Loucy (cell line): Measurements from ENCODE around the gene POLR2L.

ENCODE experiments used
- H2AFZ ChIP-seq: fragments of 200-600 bp; sonication (generic); 2 replicates; pipeline ENCODE4 v1.6.0; 2016; ENCODE audit warnings: antibody characterized with exemption, mild to moderate bottlenecking, low read length, moderate library complexity
- H3F3A ChIP-seq: fragments of 200-600 bp; 2 replicates; pipeline ENCODE4 v1.6.0; 2016; ENCODE audit warnings: antibody characterized with exemption, low read depth, mild to moderate bottlenecking
- H3K27me3 ChIP-seq: fragments of 200-600 bp; sonication (generic); 2 replicates; pipeline ENCODE4 v1.6.1; 2014; ENCODE audit warnings: low read length, mild to moderate bottlenecking; ENCODE audit not compliant: insufficient read depth, poor library complexity, severe bottlenecking
- H3K36me3 ChIP-seq: fragments of 200-600 bp; sonication (generic); 2 replicates; pipeline ENCODE4 v1.6.1; 2016; ENCODE audit warnings: low read length; ENCODE audit not compliant: insufficient read depth
- H3K4me1 ChIP-seq: fragments of 200-600 bp; sonication (generic); 2 replicates; pipeline ENCODE4 v1.5.1; 2014; ENCODE audit warnings: low read length, mild to moderate bottlenecking; ENCODE audit not compliant: insufficient read depth, poor library complexity, severe bottlenecking
- H3K4me2 ChIP-seq: fragments of 200-600 bp; sonication (generic); 2 replicates; pipeline ENCODE4 v1.6.0; 2014; ENCODE audit warnings: antibody characterized with exemption, low read length, low read depth, mild to moderate bottlenecking; ENCODE audit not compliant: poor library complexity, severe bottlenecking
- H3K4me3 ChIP-seq: fragments of 200-600 bp; sonication (generic); 2 replicates; pipeline ENCODE4 v1.5.1; 2014; ENCODE audit warnings: low read length, mild to moderate bottlenecking, mixed read lengths; ENCODE audit not compliant: poor library complexity, severe bottlenecking
- H3K79me2 ChIP-seq: fragments of 200-600 bp; sonication (generic); 2 replicates; pipeline ENCODE4 v1.6.1; 2014; ENCODE audit warnings: low read length; ENCODE audit not compliant: insufficient read depth
- H3K9ac ChIP-seq: fragments of 200-600 bp; sonication (generic); 2 replicates; pipeline ENCODE4 v1.6.0; 2014; ENCODE audit warnings: mild to moderate bottlenecking, low read depth, low read length, moderate library complexity; ENCODE audit not compliant: poor library complexity, severe bottlenecking
- H3K9me2 ChIP-seq: fragments of 200-600 bp; sonication (generic); replicated peaks from 2 replicates; pipeline ENCODE4 v1.6.1; 2016; ENCODE audit warnings: low read depth, low read length, mixed read lengths
- H3K9me3 ChIP-seq: fragments of 200-600 bp; sonication (generic); 2 replicates; pipeline ENCODE4 v1.6.1; 2014; ENCODE audit warnings: mild to moderate bottlenecking, antibody characterized with exemption, low read length, low read depth; ENCODE audit not compliant: insufficient read depth
- H4K20me1 ChIP-seq: fragments of 200-600 bp; sonication (generic); 2 replicates; pipeline ENCODE4 v1.6.0; 2014; ENCODE audit warnings: antibody characterized with exemption, low read length, mild to moderate bottlenecking; ENCODE audit not compliant: insufficient read depth, poor library complexity, severe bottlenecking
- CTCF ChIP-seq: fragments of 200-600 bp; sonication (generic); conservative IDR thresholded peaks from 2 replicates; pipeline ENCODE4 v1.5.1; 2014; ENCODE audit warnings: mild to moderate bottlenecking, antibody characterized with exemption, low read length
- EZH2phosphoT487 ChIP-seq: fragments of 200-600 bp; IDR thresholded peaks from 2 replicates; pipeline ENCODE4 v1.6.1; 2018; ENCODE audit warnings: antibody characterized with exemption, mild to moderate bottlenecking, moderate library complexity, borderline replicate concordance

Gene POLR2L

GRCh38 chr11:863910-864827 is 21.8 kb upstream of the POLR2L start:
- Histone ChIP-seq H3K4me3 (no peak overlapping the region), H3K79me2 (no peaks in the 10 kb centered on the region), H3K4me1 (peaks cover 3% of the 10 kb centered on the region), H3K36me3 (no peaks in the 10 kb centered on the region), H4K20me1 (no peaks in the 10 kb centered on the region), H2AFZ (no peak overlapping the region), H3K4me2 (no peak overlapping the region), H3F3A (no peaks in the 10 kb centered on the region), H3K9ac (no peak overlapping the region), H3K27me3 (no peaks in the 10 kb centered on the region), H3K9me3 (no peaks in the 10 kb centered on the region), H3K9me2 (no peaks in the 10 kb centered on the region)
- no peak for TF ChIP-seq EZH2phosphoT487

GRCh38 chr11:863023-863909 is 20.9 kb upstream of the POLR2L start:
- H3K4me1 ChIP-seq, result peaks cover 3% of the 10 kb centered on the region
- H3F3A ChIP-seq, result no peaks in the 10 kb centered on the region
- no peak overlapping the region for H3K9ac ChIP-seq
- H3K79me2 ChIP-seq, result no peaks in the 10 kb centered on the region
- H3K4me2 ChIP-seq, result no peak overlapping the region
- no peaks in the 10 kb centered on the region for H3K9me2 ChIP-seq
- no peaks in the 10 kb centered on the region for H3K36me3 ChIP-seq
- H3K9me3 ChIP-seq, result no peaks in the 10 kb centered on the region
- no peak overlapping the region for H2AFZ ChIP-seq
- no peak overlapping the region for H3K4me3 ChIP-seq
- TF ChIP-seq EZH2phosphoT487, result no peak
- TF ChIP-seq CTCF, result no peak
- no peaks in the 10 kb centered on the region for H3K27me3 ChIP-seq
- no peaks in the 10 kb centered on the region for H4K20me1 ChIP-seq

- Histone ChIP-seq H3K4me1 (peaks cover 3% of the 10 kb centered on the region), H4K20me1 (no peaks in the 10 kb centered on the region), H3K4me2 (no peak overlapping the region), H3K27me3 (no peaks in the 10 kb centered on the region), H3K9me2 (no peaks in the 10 kb centered on the region), H3K9me3 (no peaks in the 10 kb centered on the region), H3K79me2 (no peaks in the 10 kb centered on the region), H3F3A (no peaks in the 10 kb centered on the region), H3K36me3 (no peaks in the 10 kb centered on the region), H3K9ac (no peak overlapping the region), H2AFZ (no peak overlapping the region), H3K4me3 (no peak overlapping the region)
- TF ChIP-seq CTCF (no peak), EZH2phosphoT487 (no peak)
Measured at GRCh38 chr11:862696-863022, 20.3 kb upstream of the POLR2L start.
